H1 (cell line): ENCODE measurements around the gene CCDC33.

Source experiments
- CTCF ChIP-seq, 3 experiments: IDR thresholded peaks; 1 replicate in 2 of 3; 2 replicates in 1 of 3; pipeline versions ENCODE4 v1.5.1 to v1.6.1; 2011; ENCODE audit warnings: low read length in 3 of 3, mild to moderate bottlenecking in 3 of 3, inconsistent platforms in 2 of 3, low read depth in 1 of 3, moderate library complexity in 1 of 3; ENCODE audit not compliant: insufficient read depth in 1 of 3; ENCODE audit errors: control extremely low read depth in 1 of 3
- E2F6 ChIP-seq: IDR thresholded peaks from 2 replicates; pipeline ENCODE4 v1.6.1; 2012; ENCODE audit warnings: inconsistent platforms
- EZH2 ChIP-seq: fragments of 200-600 bp; sonication (generic); IDR thresholded peaks from 2 replicates; pipeline ENCODE4 v1.7.1; 2012; ENCODE audit warnings: low read depth, mild to moderate bottlenecking, moderate library complexity, low read length, inconsistent platforms; ENCODE audit not compliant: severe bottlenecking
- RAD21 ChIP-seq, 2 experiments: IDR thresholded peaks in 1 of 2; conservative IDR thresholded peaks in 1 of 2; 2 replicates each; pipeline ENCODE4 v1.6.1; 2011; ENCODE audit warnings: low read depth in 2 of 2, low read length in 2 of 2, improper control_type of control experiment in 1 of 2, inconsistent platforms in 1 of 2, mild to moderate bottlenecking in 1 of 2, moderate library complexity in 1 of 2
- RFX5 ChIP-seq: IDR thresholded peaks from 2 replicates; pipeline ENCODE4 v1.6.1; 2011; ENCODE audit warnings: low read depth, low read length, improper control_type of control experiment, borderline replicate concordance
- SUZ12 ChIP-seq: fragments of 200-600 bp; sonication (generic); IDR thresholded peaks from 2 replicates; pipeline ENCODE4 v1.6.1; 2012; ENCODE audit warnings: mild to moderate bottlenecking, inconsistent platforms, low read length, moderate library complexity, mixed read lengths
- TAF1 ChIP-seq: IDR thresholded peaks from 2 replicates; pipeline ENCODE4 v1.6.1; 2011; ENCODE audit warnings: mild to moderate bottlenecking, low read depth, low read length
- TCF12 ChIP-seq: IDR thresholded peaks from 2 replicates; pipeline ENCODE4 v1.6.1; 2011; ENCODE audit warnings: low read depth, mild to moderate bottlenecking, low read length
- YY1 ChIP-seq: IDR thresholded peaks from 2 replicates; pipeline ENCODE4 v1.6.1; 2011; ENCODE audit warnings: low read depth, mild to moderate bottlenecking, low read length

- TF ChIP-seq RAD21 (IDR thresholded peaks at IDR 0.05 in 1 of 2, conservative IDR thresholded peaks at IDR 0.05 in 1 of 2; ENCODE audit: low read depth in 2 of 2, low read length in 2 of 2) (no peak), CTCF (IDR thresholded peaks at IDR 0.05; ENCODE audit: control extremely low read depth in 1 of 3, insufficient read depth in 1 of 3, low read depth in 1 of 3, low read length in 3 of 3) (no peak), EZH2 (no peak), TCF12 (no peak), RFX5 (no peak), TAF1 (no peak), E2F6 (no peak), SUZ12 (no peak), YY1 (no peak)
Observed at GRCh38 chr15:74385733-74386132, 149.6 kb downstream of the CCDC33 start.
